Measurements from ENCODE around the gene DUSP16.
A peak's percentile ranks its signal among the peaks of the same experiment; 100 is the strongest.
"Not testable (repeated sequence)": the region's sequence is repeated elsewhere in the genome, so short reads cannot be mapped to it uniquely, and the experiment has no call there.

DUSP16 gene

GRCh38 chr12:12488823-12489550 is 73.7 kb downstream of the DUSP16 start:
- DNase-seq: no peak

- no peak for DNase-seq
Observed at GRCh38 chr12:12488296-12488695, 74.4 kb downstream of the DUSP16 start.

GRCh38 chr12:12487490-12487889 is 75.2 kb downstream of the DUSP16 start:
- no peak for DNase-seq

- DNase-seq: no peak
Observed at GRCh38 chr12:12486661-12487240, 75.9 kb downstream of the DUSP16 start.

- no peak for DNase-seq
Observed at GRCh38 chr12:12483438-12483837, 79.2 kb downstream of the DUSP16 start.

- DNase-seq: no peak
Observed at GRCh38 chr12:12482959-12483358, 79.7 kb downstream of the DUSP16 start.

- no peak for DNase-seq
Observed at GRCh38 chr12:12482150-12482761, 80.4 kb downstream of the DUSP16 start.

GRCh38 chr12:12481631-12482030 is 81.0 kb downstream of the DUSP16 start:
- DNase-seq: no peak

GRCh38 chr12:12480074-12480473 is 82.6 kb downstream of the DUSP16 start:
- DNase-seq: no peak

- DNase-seq: no peak
Observed at GRCh38 chr12:12477532-12477890, 85.2 kb downstream of the DUSP16 start.

GRCh38 chr12:12476857-12477531 is 85.7 kb downstream of the DUSP16 start:
- no peak for DNase-seq

GRCh38 chr12:12474931-12475795 is 87.5 kb downstream of the DUSP16 start:
- peak; percentile 78 for DNase-seq

- peak; percentile 75 for DNase-seq
Observed at GRCh38 chr12:12474471-12474928, 88.2 kb downstream of the DUSP16 start.

- no peak for DNase-seq
Observed at GRCh38 chr12:12473223-12473622, 89.4 kb downstream of the DUSP16 start.

- DNase-seq: not testable (repeated sequence)
Observed at GRCh38 chr12:12471982-12472961, 90.4 kb downstream of the DUSP16 start.

GRCh38 chr12:12470751-12471306 is 91.8 kb downstream of the DUSP16 start:
- DNase-seq: no peak

GRCh38 chr12:12469386-12469785 is 93.3 kb downstream of the DUSP16 start:
- no peak for DNase-seq

GRCh38 chr12:12468575-12468974 is 94.1 kb downstream of the DUSP16 start:
- no peak for DNase-seq

- peak; percentile 85 for DNase-seq
Observed at GRCh38 chr12:12467688-12468261, 94.9 kb downstream of the DUSP16 start.

GRCh38 chr12:12467264-12467663 is 95.4 kb downstream of the DUSP16 start:
- DNase-seq: peak; percentile 78

- DNase-seq: peak; percentile 84
Observed at GRCh38 chr12:12466157-12466556, 96.5 kb downstream of the DUSP16 start.

Data from activated effector memory CD4-positive, alpha-beta T cell treated with anti-CD3 and anti-CD28 coated beads, Interleukin-2, amount 50 U/mL, for 16 hours (primary cell).